Endothelial cell of umbilical vein (primary cell): ENCODE results near the gene CNDP1.

Source experiments
- CTCF ChIP-seq, 2 donors: IDR thresholded peaks; 1 replicate in 1 of 2; 2 replicates in 1 of 2; pipeline ENCODE4 v1.5.1; 2011; ENCODE audit warnings: low read length in 2 of 2, mild to moderate bottlenecking in 2 of 2, moderate library complexity in 2 of 2, control low read depth in 1 of 2, inconsistent platforms in 1 of 2, low read depth in 1 of 2; ENCODE audit not compliant: insufficient read depth in 1 of 2; ENCODE audit errors: extremely low read depth in 1 of 2
- POLR2A ChIP-seq: IDR thresholded peaks from 2 replicates; pipeline ENCODE4 v1.6.1; 2012; ENCODE audit warnings: low read depth, mild to moderate bottlenecking, control low read depth, low read length
- POLR2AphosphoS5 ChIP-seq: IDR thresholded peaks from 2 replicates; pipeline ENCODE4 v1.6.1; 2012; ENCODE audit warnings: low read depth, mild to moderate bottlenecking, control low read depth, low read length, moderate library complexity; ENCODE audit not compliant: insufficient read depth

- no peak for TF ChIP-seq CTCF (IDR thresholded peaks at IDR 0.05; ENCODE audit: extremely low read depth in 1 of 2, insufficient read depth in 1 of 2, low read depth in 1 of 2, low read length in 2 of 2)
- no peak for TF ChIP-seq POLR2A
- no peak for TF ChIP-seq POLR2AphosphoS5
These were observed 20.5 kb upstream of the CNDP1 start for GRCh38 chr18:74513883-74514205.
